Left renal cortex interstitium (tissue), 4 donors: ENCODE data around the gene MRPL10. TPM values are rescaled to one million over a fixed set of nuclear protein-coding genes. Genes with fewer than 3 reads are reported as not detected.
"Not testable (repeated sequence)": the region's sequence is repeated elsewhere in the genome, so short reads cannot be mapped to it uniquely, and the experiment has no call there.

Experiments
- DNase-seq, 4 donors: peaks; one replicate each; pipeline ENCODE4 v3.0.0-alpha.2; 2013; ENCODE audit warnings: low read depth in 4 of 4, low spot score in 2 of 4, missing footprints in 1 of 4
- polyA plus RNA-seq, 4 donors: library from polyadenylated mRNA; unstranded; fragments of 120-200 nt; gene quantifications; one replicate each; pipeline ENCODE4 v1.2.1, GENCODE V29; 2013; ENCODE audit not compliant: insufficient read length in 4 of 4

MRPL10 gene
- polyA plus RNA-seq, 4 donors: 52.1 to 55.6 (median 53.4) TPM

DNA sequence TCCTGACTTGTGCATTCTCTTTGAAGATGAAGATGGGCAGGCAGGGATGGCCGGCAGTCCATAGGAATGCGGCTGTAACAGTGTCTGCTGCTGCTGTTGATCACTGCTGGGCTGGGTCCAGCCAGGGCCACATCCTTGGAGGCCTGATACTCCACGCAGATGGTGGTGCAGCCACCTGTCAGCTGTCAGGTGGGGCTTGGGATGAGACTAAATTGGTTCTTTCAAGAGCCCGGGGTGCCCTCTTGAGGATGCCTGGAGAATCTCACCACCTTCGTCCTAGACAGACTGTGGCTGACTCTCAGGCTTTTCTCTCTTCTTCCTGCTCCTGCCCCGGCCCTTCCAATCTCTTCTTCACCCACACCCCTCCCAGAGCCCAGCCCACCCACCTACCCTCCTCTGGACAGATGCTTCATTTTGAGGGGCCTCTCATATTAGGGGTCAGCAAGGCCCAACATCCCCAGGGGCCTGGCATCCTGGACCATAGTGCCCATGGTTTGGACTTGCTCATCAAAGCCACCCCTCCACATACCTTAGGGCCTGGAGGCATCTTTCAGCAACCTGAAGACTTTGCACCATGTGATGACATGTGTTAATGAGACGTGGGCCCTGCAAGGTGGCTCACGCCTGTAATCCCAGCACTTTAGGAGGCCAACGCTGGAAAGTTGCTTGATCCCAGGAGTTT, 28.9 kb downstream of the MRPL10 start:
- DNase-seq: no peak

GRCh38 chr17:47801906-47802305, 29.4 kb downstream of the MRPL10 start:
- DNase-seq: no peak

GRCh38 chr17:47801176-47801765, 30.1 kb downstream of the MRPL10 start:
- no peak for DNase-seq

GRCh38 chr17:47800686-47801085, 30.7 kb downstream of the MRPL10 start:
- DNase-seq: no peak

DNA sequence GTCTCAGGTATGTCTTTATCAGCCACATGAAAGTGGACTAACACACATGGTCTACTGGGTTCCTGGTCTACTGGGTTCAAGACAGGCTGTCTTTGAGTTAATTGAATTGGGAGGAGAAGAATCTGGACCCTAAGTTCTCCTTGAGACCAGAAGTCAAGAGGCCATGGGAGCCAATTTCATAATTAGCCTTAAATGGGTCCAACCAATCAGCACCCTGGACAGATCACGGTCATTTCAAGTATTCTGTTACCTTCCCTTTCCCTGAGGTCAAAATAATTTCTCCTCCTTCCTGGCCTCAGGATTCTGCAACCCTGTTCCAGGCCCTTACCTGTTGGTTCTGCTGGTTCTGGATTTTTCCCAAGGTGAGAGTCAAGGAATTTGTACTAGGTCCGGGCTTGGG, 33.5 kb downstream of the MRPL10 start:
- no peak for DNase-seq

- DNase-seq: no peak
Measured at GRCh38 chr17:47792979-47793378, 38.4 kb downstream of the MRPL10 start.

GRCh38 chr17:47792457-47792856, 38.9 kb downstream of the MRPL10 start:
- DNase-seq: no peak

DNA sequence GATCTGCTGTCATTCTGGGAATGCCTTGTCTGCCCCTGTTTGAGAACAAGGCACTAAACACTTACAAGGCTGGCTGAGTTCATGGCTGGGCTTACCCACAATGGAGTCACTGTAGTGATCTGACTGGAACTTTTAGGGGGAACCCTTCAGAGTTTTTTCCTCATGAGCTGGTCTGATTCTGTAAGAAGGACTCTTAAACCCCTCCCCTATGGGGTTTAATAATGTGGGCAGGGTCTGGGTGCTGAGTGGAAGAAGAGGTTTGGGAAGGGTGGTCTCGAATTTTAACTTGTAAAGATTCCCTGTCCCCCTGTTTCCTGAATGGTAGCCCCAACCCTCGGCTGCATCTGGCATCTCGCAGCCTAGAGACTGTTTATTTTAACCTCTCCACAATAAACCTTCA, 40.3 kb downstream of the MRPL10 start:
- DNase-seq: no peak

GRCh38 chr17:47789611-47790561, 41.5 kb downstream of the MRPL10 start:
- DNase-seq: no peak

- DNase-seq: peak in 2 of 4 donors; percentile 54 to 59
Measured at GRCh38 chr17:47785538-47786123, 45.7 kb downstream of the MRPL10 start.

DNA sequence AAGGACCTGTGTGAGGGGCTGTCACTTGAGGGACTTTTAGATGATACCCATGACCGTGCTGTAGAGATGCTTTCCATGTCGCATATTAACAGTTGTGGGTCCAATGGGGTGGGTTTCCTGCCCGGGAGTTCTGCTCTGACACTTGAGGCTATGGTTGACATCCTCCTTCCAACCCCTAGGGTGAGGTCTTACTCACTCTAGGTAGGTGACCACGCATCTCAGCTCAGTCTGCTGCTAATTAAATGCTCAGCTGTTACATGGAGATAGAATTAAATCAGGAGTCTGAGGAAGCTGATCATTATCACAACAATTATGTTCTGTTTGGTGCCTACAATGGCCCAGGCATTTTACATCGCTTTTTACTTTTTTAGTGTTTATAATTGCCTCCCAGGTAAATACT, 49.9 kb downstream of the MRPL10 start:
- DNase-seq: no peak

DNA sequence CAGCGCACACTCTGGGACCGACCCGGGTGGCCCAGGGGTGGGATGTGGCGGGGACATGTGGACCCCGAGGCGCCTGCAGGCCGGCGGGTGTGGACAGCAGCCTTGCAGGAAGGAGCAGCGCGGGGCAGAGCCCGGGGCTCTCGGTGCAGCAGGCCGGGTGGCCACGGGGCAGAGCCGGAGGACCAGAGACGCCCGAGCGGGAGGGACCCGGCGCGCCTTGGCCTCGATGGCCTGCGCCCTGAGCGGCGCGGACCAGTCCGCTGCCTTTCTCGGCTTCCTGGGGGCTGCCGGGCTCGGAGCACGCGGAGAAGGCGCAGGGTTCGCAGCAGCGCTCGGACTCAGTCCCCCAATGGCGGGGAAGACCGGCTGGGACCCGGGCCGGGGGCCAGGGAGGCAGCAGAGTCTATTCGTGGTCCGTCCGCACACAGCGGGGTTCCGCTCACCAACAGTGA, 53.1 kb downstream of the MRPL10 start:
- no peak for DNase-seq

- DNase-seq: no peak
Measured at GRCh38 chr17:47776330-47777197, 54.8 kb downstream of the MRPL10 start.

DNA sequence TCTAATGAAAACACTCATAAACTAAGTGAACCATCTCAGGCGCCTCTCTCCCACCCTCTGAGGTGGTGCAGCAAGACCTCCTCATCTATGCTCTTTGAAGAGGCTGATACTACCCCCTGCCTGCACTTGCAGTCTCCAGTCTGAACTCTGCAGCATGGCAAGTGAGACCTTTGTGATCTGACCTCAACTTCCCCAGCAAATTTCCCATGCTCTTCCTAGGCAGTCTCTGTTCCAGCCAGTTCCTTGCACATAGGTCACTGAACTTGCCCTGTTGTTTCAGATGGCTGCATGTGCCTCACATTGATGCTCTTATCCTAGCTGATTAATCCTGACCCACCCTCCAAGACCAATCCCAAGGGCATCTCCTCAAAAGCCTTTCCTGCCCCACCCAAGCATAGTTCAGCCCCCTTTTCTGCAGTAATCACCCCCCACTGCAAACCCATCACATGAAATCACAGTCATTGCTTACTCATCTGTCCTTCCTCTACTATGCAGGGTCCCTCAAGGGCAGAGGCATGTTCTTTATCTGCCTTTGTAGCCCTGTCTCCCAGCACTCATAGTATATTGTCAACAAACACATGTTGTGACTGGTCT, 56.3 kb downstream of the MRPL10 start:
- DNase-seq: no peak

DNA sequence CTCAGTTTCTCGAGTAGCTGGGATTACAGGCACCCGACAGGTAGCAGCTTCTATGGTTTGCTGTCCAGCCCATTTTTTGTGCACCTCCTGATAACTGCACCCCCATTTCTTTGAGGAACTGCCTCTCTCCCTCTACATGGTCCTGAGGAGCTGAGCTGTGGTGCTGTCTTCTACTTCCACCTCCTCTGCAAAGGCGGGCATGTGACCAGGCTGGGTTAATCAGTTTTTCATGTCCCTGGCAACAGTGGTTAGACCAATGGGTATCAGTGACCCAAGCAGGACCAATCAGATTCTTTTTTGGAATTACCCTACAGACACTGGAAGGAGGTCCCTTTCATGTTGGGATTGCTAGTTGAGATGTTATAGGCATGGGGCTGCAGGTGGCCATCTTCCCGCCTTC, 57.0 kb downstream of the MRPL10 start:
- DNase-seq: no peak

GRCh38 chr17:47773649-47774048, 57.7 kb downstream of the MRPL10 start:
- not testable (repeated sequence) for DNase-seq
